IPS-18a (cell line): Measurements from ENCODE around the gene TRIM15.
"Not testable (repeated sequence)": the region's sequence is repeated elsewhere in the genome, so short reads cannot be mapped to it uniquely, and the experiment has no call there.

Experiments used
- H3K27ac ChIP-seq: one replicate; pipeline ENCODE4 v1.5.1; 2013; ENCODE audit warnings: low read length
- H3K27me3 ChIP-seq: one replicate; pipeline ENCODE4 v1.6.1; 2013; ENCODE audit warnings: mild to moderate bottlenecking, low read length; ENCODE audit not compliant: control insufficient read depth, insufficient read depth
- H3K36me3 ChIP-seq: one replicate; pipeline ENCODE4 v1.6.1; 2013; ENCODE audit warnings: low read depth, low read length; ENCODE audit not compliant: control insufficient read depth
- H3K4me1 ChIP-seq: one replicate; pipeline ENCODE4 v1.6.1; 2013; ENCODE audit warnings: low read depth, low read length; ENCODE audit not compliant: control insufficient read depth
- H3K4me3 ChIP-seq: one replicate; pipeline ENCODE4 v1.5.1; 2013; ENCODE audit warnings: low read length
- H3K9ac ChIP-seq: one replicate; pipeline ENCODE4 v1.6.1; 2013; ENCODE audit warnings: mild to moderate bottlenecking, low read length, moderate library complexity
- H3K9me3 ChIP-seq: one replicate; pipeline ENCODE4 v1.6.1; 2013; ENCODE audit warnings: low read depth, low read length; ENCODE audit not compliant: control insufficient read depth

The TRIM15 gene

GRCh38 chr6:30156774-30157173 lies 6.6 kb upstream of the TRIM15 start:
- Histone ChIP-seq H3K4me3 (no peak overlapping the region), H3K27ac (no peak overlapping the region)

DNA sequence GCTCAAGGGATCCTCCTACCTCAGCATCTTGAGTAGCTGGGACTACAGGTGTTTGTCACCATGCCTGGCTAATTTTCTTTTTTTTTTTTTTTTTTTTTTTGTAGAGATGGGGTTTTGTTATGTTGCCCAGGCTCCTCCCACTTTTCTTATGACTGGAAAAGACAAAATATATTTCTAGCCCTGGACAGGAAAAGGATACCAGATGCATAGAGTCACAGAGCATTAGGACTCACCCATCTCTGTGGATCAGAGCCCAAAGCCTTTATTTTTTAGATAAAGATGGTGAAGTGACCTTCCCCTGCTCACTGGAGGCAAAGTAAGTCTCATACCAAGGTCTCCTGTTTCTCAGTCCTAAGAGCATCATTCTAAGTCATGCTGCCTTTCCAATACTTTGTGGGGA lies 5.8 kb upstream of the TRIM15 start:
- no peak overlapping the region for H3K4me3 ChIP-seq
- H3K4me1 ChIP-seq = no peaks in the 10 kb centered on the region
- H3K27ac ChIP-seq = no peak overlapping the region
- H3K9ac ChIP-seq = no peak overlapping the region
- no peaks in the 10 kb centered on the region for H3K27me3 ChIP-seq
- no peaks in the 10 kb centered on the region for H3K36me3 ChIP-seq
- H3K9me3 ChIP-seq = no peaks in the 10 kb centered on the region

More at GRCh38 chr6:30156774-30157173, 6.6 kb upstream of the TRIM15 start:
- no peak overlapping the region for H3K9ac ChIP-seq
- H3K9me3 ChIP-seq = no peaks in the 10 kb centered on the region
- no peaks in the 10 kb centered on the region for H3K4me1 ChIP-seq
- no peaks in the 10 kb centered on the region for H3K36me3 ChIP-seq
- no peaks in the 10 kb centered on the region for H3K27me3 ChIP-seq

DNA sequence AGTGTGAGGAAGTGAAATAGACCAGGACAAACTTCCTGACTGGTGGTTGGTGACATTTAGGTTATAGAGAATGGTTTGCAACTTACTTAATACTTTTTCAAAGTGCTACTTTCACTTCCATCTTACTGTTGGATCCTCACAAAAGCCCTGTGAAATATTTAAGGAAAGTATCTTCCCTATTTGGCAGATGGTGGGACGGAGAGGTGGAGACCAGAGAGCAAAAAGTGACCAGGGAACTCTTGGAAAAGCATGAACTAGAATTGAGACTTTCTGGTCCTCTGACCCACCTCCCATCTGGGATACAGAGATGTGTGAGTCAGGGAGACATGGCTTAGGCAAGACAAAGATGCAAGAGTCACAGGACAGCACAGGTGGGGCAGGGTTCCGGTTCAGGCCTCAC lies 5.3 kb upstream of the TRIM15 start:
- Histone ChIP-seq H3K36me3 (no peaks in the 10 kb centered on the region), H3K9me3 (no peaks in the 10 kb centered on the region), H3K27me3 (no peaks in the 10 kb centered on the region), H3K4me3 (no peak overlapping the region), H3K9ac (no peak overlapping the region), H3K27ac (no peak overlapping the region), H3K4me1 (no peaks in the 10 kb centered on the region)

DNA sequence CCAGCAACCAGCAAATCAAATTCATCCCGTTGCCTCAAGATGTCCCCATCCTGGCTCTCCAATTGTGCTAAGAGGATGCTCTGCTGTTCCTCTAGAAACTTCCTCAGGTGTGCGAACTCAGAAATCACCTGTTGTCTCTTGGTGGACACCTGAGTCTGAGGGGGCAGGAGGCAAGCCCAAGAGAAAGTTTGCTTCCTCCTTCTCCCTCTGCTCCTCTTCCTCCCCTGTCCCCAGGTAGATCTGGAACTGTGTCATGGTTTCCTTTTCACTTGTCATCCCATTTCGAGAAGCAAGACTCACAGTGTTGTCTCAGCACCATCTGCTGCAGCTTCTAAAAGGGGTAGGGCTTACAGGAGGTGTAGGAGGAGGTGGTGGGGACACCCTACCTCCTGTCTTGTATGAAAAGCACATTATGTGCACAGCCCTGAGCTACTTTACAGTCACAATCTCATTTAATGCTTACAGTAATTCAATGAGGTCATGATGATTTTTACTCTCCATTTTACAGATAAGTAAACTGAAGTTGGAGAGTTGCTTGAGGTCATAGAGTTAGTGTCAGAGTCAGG lies 4.8 kb upstream of the TRIM15 start:
- H3K27ac ChIP-seq = no peak overlapping the region

GRCh38 chr6:30160008-30160784 lies 3.1 kb upstream of the TRIM15 start:
- Histone ChIP-seq H3K36me3 (no peaks in the 10 kb centered on the region), H3K9me3 (no peaks in the 10 kb centered on the region), H3K27me3 (no peaks in the 10 kb centered on the region), H3K4me1 (no peaks in the 10 kb centered on the region), H3K27ac (no peak overlapping the region), H3K9ac (no peak overlapping the region), H3K4me3 (no peak overlapping the region)

More for the DNA sequence above, 4.8 kb upstream of the TRIM15 start:
- no peaks in the 10 kb centered on the region for H3K9me3 ChIP-seq
- no peak overlapping the region for H3K4me3 ChIP-seq
- H3K4me1 ChIP-seq = no peaks in the 10 kb centered on the region
- H3K27me3 ChIP-seq = no peaks in the 10 kb centered on the region
- H3K9ac ChIP-seq = no peak overlapping the region
- H3K36me3 ChIP-seq = no peaks in the 10 kb centered on the region

DNA sequence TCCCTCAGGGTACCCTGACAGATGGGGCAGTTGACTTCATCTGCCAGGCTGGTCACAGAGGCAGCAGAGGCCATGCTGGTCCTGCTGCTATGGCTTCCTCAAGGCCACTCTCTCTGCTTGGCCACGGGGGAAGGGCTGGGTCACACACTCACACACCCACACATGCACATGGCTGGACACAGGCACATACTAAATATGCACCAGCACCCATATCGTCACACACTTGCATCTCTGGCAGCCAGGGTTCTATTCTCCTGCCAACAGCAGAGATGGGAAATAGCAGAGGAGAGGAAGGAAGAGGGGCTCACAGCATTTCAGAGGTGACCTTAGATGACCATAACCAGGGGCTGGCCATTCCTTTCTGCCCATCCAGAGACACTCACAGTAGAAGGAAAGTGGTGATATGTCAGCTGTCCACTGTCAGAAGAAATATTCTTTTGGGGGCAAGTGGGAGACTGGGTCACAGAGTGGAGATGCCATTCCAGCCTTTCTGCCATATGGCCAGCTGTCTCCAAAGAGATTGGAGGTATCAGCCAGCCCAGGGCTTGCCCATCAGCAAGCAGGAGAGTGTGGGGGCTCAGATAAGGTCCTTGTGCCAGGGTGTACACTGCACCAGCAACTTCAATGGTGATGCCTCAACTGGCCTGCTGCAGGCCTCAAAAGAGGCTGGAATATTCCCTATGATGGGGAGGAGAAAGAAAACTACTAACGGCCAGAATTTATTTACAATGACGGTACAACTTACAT lies 2.4 kb upstream of the TRIM15 start, which contains the start of gene TRIM10:
TRIM10 (minus strand) TSS at position 427 of the 747 bp plus-strand sequence; CDS start at position 74, 353 bp downstream.
- no peaks in the 10 kb centered on the region for H3K36me3 ChIP-seq
- H3K4me1 ChIP-seq = no peaks in the 10 kb centered on the region
- H3K27ac ChIP-seq = no peak within 1 kb of the TSS
- H3K27me3 ChIP-seq = no peaks in the 10 kb centered on the region
- no peak within 1 kb of the TSS for H3K9ac ChIP-seq
- no peak within 1 kb of the TSS for H3K4me3 ChIP-seq
- no peaks in the 10 kb centered on the region for H3K9me3 ChIP-seq

GRCh38 chr6:30162265-30163089 lies 869 bp upstream of the TRIM15 start:
- Histone ChIP-seq H3K9me3 (no peaks in the 10 kb centered on the region), H3K4me3 (no peak overlapping the region), H3K27ac (no peak overlapping the region), H3K9ac (no peak overlapping the region), H3K36me3 (no peaks in the 10 kb centered on the region), H3K27me3 (no peaks in the 10 kb centered on the region), H3K4me1 (no peaks in the 10 kb centered on the region)

- no peaks in the 10 kb centered on the region for H3K4me1 ChIP-seq
- no peaks in the 10 kb centered on the region for H3K9me3 ChIP-seq
- no peak overlapping the region for H3K4me3 ChIP-seq
- H3K27ac ChIP-seq = no peak overlapping the region
- no peaks in the 10 kb centered on the region for H3K36me3 ChIP-seq
- no peaks in the 10 kb centered on the region for H3K27me3 ChIP-seq
- no peak overlapping the region for H3K9ac ChIP-seq
Observed at GRCh38 chr6:30163918-30164654, 740 bp downstream of the TRIM15 start.

DNA sequence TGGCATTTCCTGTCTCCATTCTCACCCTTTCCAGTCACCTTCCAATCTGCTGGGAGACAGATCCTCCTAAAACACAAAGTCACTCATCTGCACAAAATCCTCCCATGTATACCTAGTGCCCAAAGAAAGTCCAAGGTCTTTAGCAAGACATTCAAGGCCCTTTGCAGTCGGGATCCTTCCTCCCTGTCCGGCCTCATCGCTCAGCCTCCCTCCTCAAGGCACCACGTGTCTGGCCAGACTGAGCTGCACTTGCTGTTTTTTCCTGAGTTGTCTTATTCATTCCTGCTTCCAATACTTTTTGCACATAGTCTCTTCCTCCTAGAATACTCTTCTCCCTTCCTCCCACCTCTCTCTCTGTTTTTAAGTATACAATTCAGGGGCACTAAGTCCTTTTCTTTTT lies 1.4 kb downstream of the TRIM15 start:
- H3K4me1 ChIP-seq = no peaks in the 10 kb centered on the region
- H3K27ac ChIP-seq = no peak overlapping the region
- no peaks in the 10 kb centered on the region for H3K9me3 ChIP-seq
- no peaks in the 10 kb centered on the region for H3K36me3 ChIP-seq
- H3K9ac ChIP-seq = no peak overlapping the region
- H3K27me3 ChIP-seq = no peaks in the 10 kb centered on the region
- no peak overlapping the region for H3K4me3 ChIP-seq

GRCh38 chr6:30165238-30165637 lies 1.9 kb downstream of the TRIM15 start:
- not testable (repeated sequence) for H3K4me3 ChIP-seq, H3K36me3 ChIP-seq, H3K27ac ChIP-seq, H3K27me3 ChIP-seq, H3K9ac ChIP-seq, H3K9me3 ChIP-seq, H3K4me1 ChIP-seq
